Measurements from ENCODE around the gene RECQL5. TPM values are rescaled to one million over a fixed set of nuclear protein-coding genes. Genes with fewer than 3 reads are reported as not detected.
"Not testable (repeated sequence)": the region's sequence is repeated elsewhere in the genome, so short reads cannot be mapped to it uniquely, and the experiment has no call there.

The RECQL5 gene
- total RNA-seq, 2 experiments from 2014 or later, result 49.8 to 50.8 TPM

GRCh38 chr17:75605790-75606189, 61.2 kb downstream of the RECQL5 start:
- DNase-seq (no peak), ATAC-seq (ENCODE audit: low read depth) (no peak)
- no peak overlapping the region for H3K4me3 Mint-ChIP-seq
- no peaks in the 10 kb centered on the region for H3K9me3 Mint-ChIP-seq
- H3K4me1 Mint-ChIP-seq, result peaks cover 6% of the 10 kb centered on the region
- POLR2A ChIA-PET, result no interaction called here
- no peak overlapping the region for H3K27ac Mint-ChIP-seq
- no peaks in the 10 kb centered on the region for H3K27me3 Mint-ChIP-seq
- H3K36me3 Mint-ChIP-seq, result no peaks in the 10 kb centered on the region

- ATAC-seq (ENCODE audit: low read depth) (no peak), DNase-seq (no peak)
- Mint-ChIP-seq H3K4me3 (no peak overlapping the region), H3K27me3 (no peaks in the 10 kb centered on the region), H3K9me3 (no peaks in the 10 kb centered on the region), H3K27ac (no peak overlapping the region), H3K4me1 (peaks cover 6% of the 10 kb centered on the region), H3K36me3 (no peaks in the 10 kb centered on the region)
- POLR2A ChIA-PET, result no interaction called here
These were observed 62.8 kb downstream of the RECQL5 start for GRCh38 chr17:75604034-75604695.

- Mint-ChIP-seq H3K36me3 (no peaks in the 10 kb centered on the region), H3K9me3 (no peaks in the 10 kb centered on the region), H3K27me3 (no peaks in the 10 kb centered on the region), H3K4me1 (peaks cover 6% of the 10 kb centered on the region), H3K4me3 (no peak overlapping the region), H3K27ac (no peak overlapping the region)
- POLR2A ChIA-PET, result interaction anchor here (1.0 kb wide), 1 partner anchor 86 kb away, joined by 3 read pairs; the partner anchor contains the start of gene TSEN54
- ATAC-seq (ENCODE audit: low read depth) (no peak), DNase-seq (no peak)
These were observed 63.8 kb downstream of the RECQL5 start for GRCh38 chr17:75603123-75603522.

- no peak overlapping the region for H3K4me3 Mint-ChIP-seq
- peaks cover 6% of the 10 kb centered on the region for H3K4me1 Mint-ChIP-seq
- no peaks in the 10 kb centered on the region for H3K27me3 Mint-ChIP-seq
- H3K36me3 Mint-ChIP-seq, result no peaks in the 10 kb centered on the region
- H3K27ac Mint-ChIP-seq, result no peak overlapping the region
- DNase-seq (no peak), ATAC-seq (ENCODE audit: low read depth) (no peak)
- POLR2A ChIA-PET, result interaction anchor here (1.0 kb wide), 1 partner anchor 86 kb away, joined by 3 read pairs; the partner anchor contains the start of gene TSEN54
- H3K9me3 Mint-ChIP-seq, result no peaks in the 10 kb centered on the region
These were observed 64.3 kb downstream of the RECQL5 start for GRCh38 chr17:75602644-75603043.

GRCh38 chr17:75601057-75601987, 65.6 kb downstream of the RECQL5 start:
- peak; percentile 75 for DNase-seq
- no peak overlapping the region for H3K4me3 Mint-ChIP-seq
- ATAC-seq (ENCODE audit: low read depth), result peak; percentile 74
- no peaks in the 10 kb centered on the region for H3K9me3 Mint-ChIP-seq
- H3K4me1 Mint-ChIP-seq, result peaks cover 3% of the 10 kb centered on the region
- POLR2A ChIA-PET, result interaction anchor here (0.5 to 2.1 kb wide), 5 partner anchors 9 to 461 kb away, joined by 3 to 7 read pairs (median 3); a partner anchor contains a TSS
- H3K27me3 Mint-ChIP-seq, result no peaks in the 10 kb centered on the region
- H3K27ac Mint-ChIP-seq, result no peak overlapping the region
- no peaks in the 10 kb centered on the region for H3K36me3 Mint-ChIP-seq

- ATAC-seq (ENCODE audit: low read depth) (no peak), DNase-seq (no peak)
- no peaks in the 10 kb centered on the region for H3K9me3 Mint-ChIP-seq
- no peaks in the 10 kb centered on the region for H3K27me3 Mint-ChIP-seq
- no peaks in the 10 kb centered on the region for H3K36me3 Mint-ChIP-seq
- H3K4me1 Mint-ChIP-seq, result no peaks in the 10 kb centered on the region
- POLR2A ChIA-PET, result no interaction called here
- no peak overlapping the region for H3K27ac Mint-ChIP-seq
- no peak overlapping the region for H3K4me3 Mint-ChIP-seq
These were observed 70.5 kb downstream of the RECQL5 start for GRCh38 chr17:75596320-75597087.

GRCh38 chr17:75595920-75596313, 71.0 kb downstream of the RECQL5 start:
- Mint-ChIP-seq H3K27ac (no peak overlapping the region), H3K27me3 (no peaks in the 10 kb centered on the region)
- POLR2A ChIA-PET, result interaction anchor here (0.6 kb wide), 1 partner anchor 1154 kb away, joined by 3 read pairs; no protein-coding TSS in a partner anchor

GRCh38 chr17:75595284-75595919, 71.6 kb downstream of the RECQL5 start:
- DNase-seq (no peak), ATAC-seq (ENCODE audit: low read depth) (no peak)
- H3K27ac Mint-ChIP-seq, result no peak overlapping the region
- no peaks in the 10 kb centered on the region for H3K9me3 Mint-ChIP-seq
- peaks cover 3% of the 10 kb centered on the region for H3K4me1 Mint-ChIP-seq
- H3K27me3 Mint-ChIP-seq, result no peaks in the 10 kb centered on the region
- H3K36me3 Mint-ChIP-seq, result no peaks in the 10 kb centered on the region
- no peak overlapping the region for H3K4me3 Mint-ChIP-seq
- POLR2A ChIA-PET, result interaction anchor here (0.6 kb wide), 1 partner anchor 1155 kb away, joined by 3 read pairs; no protein-coding TSS in a partner anchor

More at GRCh38 chr17:75595920-75596313, 71.0 kb downstream of the RECQL5 start:
- H3K36me3 Mint-ChIP-seq, result no peaks in the 10 kb centered on the region
- H3K9me3 Mint-ChIP-seq, result no peaks in the 10 kb centered on the region
- H3K4me3 Mint-ChIP-seq, result no peak overlapping the region
- peaks cover 2% of the 10 kb centered on the region for H3K4me1 Mint-ChIP-seq
- ATAC-seq (ENCODE audit: low read depth) (no peak), DNase-seq (no peak)

- H3K36me3 Mint-ChIP-seq, result no peaks in the 10 kb centered on the region
- POLR2A ChIA-PET, result no interaction called here
These were observed 72.3 kb downstream of the RECQL5 start for GRCh38 chr17:75594499-75595283.

GRCh38 chr17:75593430-75593829, 73.5 kb downstream of the RECQL5 start:
- H3K27ac Mint-ChIP-seq; H3K36me3 Mint-ChIP-seq; DNase-seq; H3K27me3 Mint-ChIP-seq; H3K4me3 Mint-ChIP-seq; H3K9me3 Mint-ChIP-seq; H3K4me1 Mint-ChIP-seq; ATAC-seq (ENCODE audit: low read depth): not testable (repeated sequence)
- POLR2A ChIA-PET, result interaction anchor here (0.7 to 2.1 kb wide), 2 partner anchors 7 to 151 kb away, joined by 5 to 7 read pairs; no protein-coding TSS in a partner anchor

More at GRCh38 chr17:75594499-75595283, 72.3 kb downstream of the RECQL5 start:
- H3K4me3 Mint-ChIP-seq, result no peak overlapping the region
- H3K27me3 Mint-ChIP-seq, result no peaks in the 10 kb centered on the region
- H3K4me1 Mint-ChIP-seq, result peaks cover 3% of the 10 kb centered on the region
- no peak overlapping the region for H3K27ac Mint-ChIP-seq
- no peak for ATAC-seq (ENCODE audit: low read depth)
- DNase-seq, result no peak
- no peaks in the 10 kb centered on the region for H3K9me3 Mint-ChIP-seq

- POLR2A ChIA-PET, result interaction anchor here (2.1 kb wide), 1 partner anchor 8 kb away, joined by 7 read pairs; no protein-coding TSS in a partner anchor
- no peaks in the 10 kb centered on the region for H3K9me3 Mint-ChIP-seq
- no peak overlapping the region for H3K4me3 Mint-ChIP-seq
- no peak for DNase-seq
- peaks cover 3% of the 10 kb centered on the region for H3K4me1 Mint-ChIP-seq
- H3K36me3 Mint-ChIP-seq, result no peaks in the 10 kb centered on the region
- H3K27me3 Mint-ChIP-seq, result peaks cover 5% of the 10 kb centered on the region
- no peak for ATAC-seq (ENCODE audit: low read depth)
- H3K27ac Mint-ChIP-seq, result no peak overlapping the region
These were observed 74.5 kb downstream of the RECQL5 start for GRCh38 chr17:75592348-75593020.
